ENCODE measurements around the gene AKR1B1.

GRCh38 chr7:134449680-134450079 lies 9.2 kb downstream of the AKR1B1 start:
- TF ChIP-seq YY1 (IDR thresholded peaks at IDR 0.05; ENCODE audit: insufficient read depth, insufficient read length): no peak
- no peak for TF ChIP-seq SUZ12 (IDR thresholded peaks at IDR 0.05; ENCODE audit: extremely low read depth, insufficient read depth, insufficient read length)
- no peak for TF ChIP-seq ZNF274 (IDR thresholded peaks at IDR 0.05; ENCODE audit: low read depth, low read length)
